ENCODE measurements around the gene PTPN7.
"Not testable (repeated sequence)": the region's sequence is repeated elsewhere in the genome, so short reads cannot be mapped to it uniquely, and the experiment has no call there.

Gene PTPN7

DNA sequence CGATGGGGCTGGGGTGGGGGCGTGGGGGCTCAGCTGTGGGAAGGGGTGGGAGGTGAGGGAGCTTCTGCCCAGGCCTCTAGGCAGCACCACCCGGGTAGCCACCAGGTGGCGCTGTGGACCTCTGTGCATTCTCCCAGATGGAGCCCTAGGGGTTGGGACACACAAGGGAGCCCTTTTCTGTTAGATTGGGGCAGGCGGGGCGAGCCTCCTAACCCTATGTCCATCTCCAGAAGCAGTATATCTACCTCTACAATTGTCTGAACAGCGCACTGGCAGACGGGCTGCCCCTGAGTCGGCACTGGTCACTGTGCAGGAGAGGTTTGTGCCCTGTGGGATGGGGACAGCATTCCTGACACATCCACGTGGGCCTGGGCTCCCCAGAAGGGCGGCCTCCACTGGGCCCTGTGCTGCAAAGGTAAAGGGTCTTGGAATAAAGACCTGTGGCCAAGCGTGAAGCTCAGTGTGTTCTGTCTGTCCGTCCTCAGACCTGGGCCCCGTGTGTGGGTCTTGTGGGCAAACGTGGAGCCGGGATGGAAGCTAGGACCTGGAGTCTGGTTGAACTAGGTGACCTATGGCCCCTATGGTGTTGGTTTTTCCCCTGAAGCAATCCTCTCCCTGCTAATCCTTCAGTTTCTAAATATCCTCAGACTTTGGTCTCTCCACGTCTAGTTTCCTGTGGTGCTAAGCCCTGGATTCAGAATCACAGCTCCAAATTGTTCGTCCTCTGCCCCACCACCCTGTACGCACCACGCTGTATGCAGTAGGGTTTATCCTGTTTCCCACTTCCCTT lies 28.8 kb upstream of the PTPN7 start:
- no peak for DNase-seq

DNA sequence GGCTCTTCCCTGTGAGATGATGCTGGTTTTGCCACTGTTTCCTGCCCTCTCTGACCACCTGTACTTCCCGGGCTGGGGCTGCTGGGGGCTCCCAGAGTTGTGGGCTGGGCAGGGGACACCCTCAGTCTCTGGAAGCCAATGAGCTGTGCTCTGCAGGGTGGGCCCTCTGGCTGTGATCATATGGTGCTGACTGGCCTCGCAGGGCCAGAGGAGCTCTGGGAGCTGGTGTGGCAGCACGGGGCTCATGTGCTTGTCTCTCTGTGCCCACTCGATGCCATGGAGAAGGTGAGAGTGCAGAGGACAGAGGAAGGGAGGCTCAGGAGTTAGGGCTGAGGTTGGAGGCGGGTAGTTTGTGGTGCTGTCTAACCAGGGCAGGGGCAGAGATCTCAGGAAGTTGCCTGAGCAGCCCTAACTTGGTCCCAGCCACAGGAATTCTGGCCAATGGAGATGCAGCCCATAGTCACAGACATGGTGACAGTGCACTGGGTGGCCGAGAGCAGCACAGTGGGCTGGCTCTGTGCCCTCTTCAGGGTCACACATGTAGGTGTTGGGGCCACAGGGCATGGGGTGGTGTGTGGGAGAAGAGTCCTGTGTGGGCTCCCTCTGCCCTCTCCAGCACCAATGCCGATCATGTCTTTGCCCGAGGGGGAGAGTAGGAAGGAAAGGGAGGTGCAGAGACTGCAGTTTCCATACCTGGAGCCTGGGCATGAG lies 27.4 kb upstream of the PTPN7 start:
- DNase-seq = no peak

DNA sequence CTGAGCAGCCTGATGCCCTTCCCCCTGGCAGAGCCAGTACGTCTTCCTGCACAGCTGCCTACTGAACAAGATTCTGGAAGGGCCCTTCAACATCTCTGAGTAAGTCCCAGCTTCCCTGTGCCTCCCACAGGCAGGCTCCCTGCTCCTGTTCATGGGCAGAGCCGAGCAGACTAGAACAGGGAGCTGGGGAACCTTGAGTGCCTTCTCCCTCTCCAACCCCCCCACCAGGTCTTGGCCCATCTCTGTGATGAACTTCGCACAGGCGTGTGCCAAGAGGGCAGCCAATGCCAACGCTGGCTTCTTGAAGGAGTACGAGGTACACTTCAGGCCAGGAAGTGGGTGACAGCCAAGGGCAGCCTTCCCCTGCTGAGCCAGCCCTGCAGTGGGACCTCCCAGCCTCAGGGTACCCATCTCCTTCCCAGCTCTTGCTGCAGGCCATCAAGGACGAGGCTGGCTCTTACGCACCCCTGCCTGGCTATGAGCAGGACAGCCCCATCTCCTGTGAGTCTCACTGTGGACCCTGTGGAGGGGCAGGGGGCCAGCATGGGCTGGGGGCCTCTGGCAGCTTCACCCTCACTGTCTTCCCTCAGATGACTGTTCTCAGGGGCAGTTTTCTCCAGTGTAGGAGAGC lies 26.8 kb upstream of the PTPN7 start:
- no peak for DNase-seq

DNA sequence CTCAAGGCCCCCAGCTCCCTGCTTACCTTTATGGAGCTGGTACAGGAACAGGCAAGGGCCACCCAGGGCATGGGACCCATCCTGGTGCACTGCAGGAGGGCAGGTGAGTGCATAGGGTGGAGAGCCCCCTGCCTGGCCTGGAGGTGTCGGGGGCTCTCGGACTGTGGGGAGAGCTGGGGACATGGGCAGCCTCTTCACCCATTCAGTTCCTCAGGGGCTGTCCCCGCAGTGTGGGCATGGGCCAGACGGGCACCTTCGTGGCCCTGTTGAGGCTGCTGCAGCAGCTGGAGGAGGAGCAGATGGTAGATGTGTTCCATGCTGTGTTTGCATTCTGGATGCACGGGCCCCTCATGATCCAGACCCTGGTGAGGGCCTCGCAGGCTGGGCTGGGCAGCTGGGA lies 25.9 kb upstream of the PTPN7 start:
- no peak for DNase-seq

DNA sequence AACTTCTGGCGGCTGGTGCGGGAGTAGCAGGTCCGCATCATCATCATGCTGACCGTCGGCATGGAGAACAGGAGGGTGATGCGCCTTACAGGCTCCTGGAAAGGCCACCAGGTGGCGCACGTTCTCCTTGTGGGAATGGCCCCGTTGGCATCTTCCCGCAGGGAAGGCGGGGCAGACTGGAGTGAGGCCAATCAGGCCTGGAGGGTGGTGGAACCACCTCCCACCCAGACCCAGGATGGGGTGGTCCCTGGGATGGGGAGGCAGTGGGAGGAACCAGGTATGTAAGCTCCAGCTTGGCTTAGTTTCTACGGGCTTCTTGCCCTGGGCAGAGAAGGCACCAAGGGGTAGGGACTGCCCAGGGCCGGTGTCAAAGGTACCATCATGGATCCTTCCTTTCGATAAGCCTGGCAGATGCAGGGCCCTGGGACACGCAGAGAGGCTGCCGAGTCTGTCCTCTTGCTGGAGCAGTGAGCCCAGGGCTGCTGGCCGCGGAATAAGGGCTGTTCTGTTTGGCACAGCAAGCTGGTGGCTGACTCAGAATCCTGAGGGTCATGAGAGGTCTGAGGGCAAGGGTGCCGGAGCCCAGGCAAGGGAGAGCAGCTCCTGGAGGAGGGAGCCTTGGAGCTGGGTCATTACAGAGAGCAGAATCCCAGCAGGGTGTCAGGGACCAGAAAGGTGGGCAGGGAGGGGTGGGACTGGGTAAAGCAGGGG lies 24.5 kb upstream of the PTPN7 start:
- DNase-seq = peak; percentile 63

DNA sequence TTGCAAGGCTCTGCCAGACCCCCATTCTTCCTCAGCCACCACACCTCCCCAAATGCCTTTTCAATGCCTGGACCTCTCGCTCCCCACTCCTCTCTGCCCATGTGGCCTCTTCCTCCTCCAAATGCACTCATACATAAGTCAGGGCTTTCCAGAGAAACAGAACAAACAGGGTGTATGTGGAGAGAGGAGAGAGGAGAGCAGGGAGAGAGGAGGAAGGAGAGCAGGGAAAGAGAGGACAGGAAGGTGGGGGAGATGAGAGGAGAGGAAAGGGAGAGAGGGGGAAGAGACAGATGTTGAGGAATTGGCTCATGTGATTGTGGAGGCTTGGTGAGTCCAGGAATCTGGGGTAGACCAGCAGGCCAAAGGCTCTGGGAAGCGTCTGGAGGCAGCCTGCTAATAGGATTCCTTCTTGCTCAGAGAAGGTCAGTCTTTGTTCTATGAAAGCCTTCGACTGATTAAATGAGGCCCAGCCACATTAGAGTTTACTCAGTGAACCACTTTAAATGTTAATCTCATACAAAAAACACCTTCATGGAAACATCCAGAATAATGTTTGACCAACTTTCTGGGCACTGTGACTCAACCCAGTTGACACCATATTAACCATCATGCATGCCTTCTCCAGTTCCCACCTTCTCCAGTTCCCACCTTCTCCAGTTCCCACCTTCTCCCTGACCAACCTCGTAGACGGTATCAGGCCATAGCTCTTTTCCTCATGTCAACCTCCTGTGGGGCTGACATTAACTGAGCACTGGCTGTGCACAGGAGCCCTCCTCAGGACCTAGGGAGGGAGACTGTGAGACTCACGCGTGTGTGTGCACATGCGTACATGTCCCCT lies 21.9 kb upstream of the PTPN7 start:
- no peak for DNase-seq

DNA sequence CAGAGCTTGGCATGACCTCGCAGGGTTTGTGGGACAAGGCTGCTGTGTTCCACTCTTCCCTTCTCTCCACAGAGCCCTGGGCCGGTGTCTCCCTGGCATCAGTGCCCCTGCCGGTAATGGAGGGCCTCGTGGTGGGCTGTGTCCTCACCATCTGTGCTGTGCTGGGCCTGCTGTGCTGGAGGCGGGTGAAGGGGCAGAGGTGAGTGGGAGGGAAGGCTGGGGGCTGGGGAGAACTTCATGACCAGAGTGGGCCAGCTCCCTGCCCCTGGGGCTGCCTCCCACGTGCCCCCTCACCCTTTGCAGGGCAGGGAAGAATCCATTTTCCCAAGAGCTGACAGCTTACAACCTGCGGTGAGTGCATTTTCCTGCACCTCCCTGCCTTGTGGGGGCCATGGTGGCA lies 21.2 kb upstream of the PTPN7 start:
- DNase-seq = no peak

DNA sequence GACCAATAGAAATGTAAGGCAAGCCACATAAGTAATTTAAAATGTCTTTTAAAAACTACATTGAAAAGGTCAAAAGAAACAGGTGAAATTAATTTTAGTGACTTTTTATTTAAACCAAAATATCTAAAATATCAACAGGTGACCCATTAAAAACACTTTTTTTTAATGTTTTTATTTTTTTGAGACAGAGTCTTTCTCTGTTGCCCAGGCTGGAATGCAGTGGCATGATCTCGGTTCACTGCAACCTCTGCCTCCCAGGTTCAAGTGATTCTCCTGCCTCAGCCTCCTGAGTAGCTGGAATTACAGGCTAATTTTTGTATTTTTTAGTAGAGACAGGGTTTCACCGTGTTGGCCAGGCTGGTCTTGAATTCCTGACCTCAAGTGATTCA lies 20.3 kb upstream of the PTPN7 start:
- DNase-seq = not testable (repeated sequence)

DNA sequence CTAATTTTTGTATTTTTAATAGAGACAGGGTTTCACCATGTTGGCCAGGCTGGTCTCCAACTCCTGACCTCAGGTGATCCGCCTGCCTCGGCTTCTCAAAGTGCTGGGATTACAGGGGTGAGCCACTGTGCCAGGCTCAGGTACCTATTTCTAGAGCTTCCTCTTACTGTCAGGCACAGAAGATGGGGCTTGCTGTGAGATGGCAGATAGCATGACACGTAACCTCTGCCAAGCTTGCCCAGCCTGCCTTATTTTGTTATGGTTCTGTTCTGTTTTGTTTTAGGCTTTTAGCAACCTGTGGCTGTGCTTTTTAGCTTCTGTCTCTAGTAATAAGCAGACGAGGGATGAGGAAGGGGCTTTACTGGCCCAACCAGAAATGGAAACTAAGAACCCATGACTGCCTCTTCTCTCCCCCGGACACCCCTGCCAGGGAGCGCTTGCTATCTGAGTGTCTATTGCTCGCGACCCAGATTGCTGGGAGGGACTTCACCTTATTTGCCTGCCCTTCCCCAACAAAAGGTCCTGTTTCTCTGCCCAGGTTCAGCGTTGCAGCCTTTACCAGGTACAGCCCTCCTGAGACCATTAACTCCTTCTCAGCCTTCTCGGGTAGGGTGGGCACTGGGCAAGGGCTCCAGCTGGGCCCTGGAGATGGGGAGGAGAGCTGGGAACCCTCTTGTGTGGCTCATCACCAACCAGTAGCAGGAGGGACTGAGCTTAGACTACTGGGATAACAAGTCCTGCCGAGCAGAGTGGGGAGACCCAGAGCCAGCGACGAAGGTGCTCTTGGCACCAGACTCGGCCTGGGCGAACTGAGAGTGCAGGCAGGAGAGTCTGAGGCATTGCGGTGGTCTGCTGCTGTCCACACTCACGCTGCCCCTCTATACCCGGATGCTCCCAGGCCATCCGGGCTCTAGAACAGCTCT lies 19.7 kb upstream of the PTPN7 start:
- no peak for DNase-seq

DNA sequence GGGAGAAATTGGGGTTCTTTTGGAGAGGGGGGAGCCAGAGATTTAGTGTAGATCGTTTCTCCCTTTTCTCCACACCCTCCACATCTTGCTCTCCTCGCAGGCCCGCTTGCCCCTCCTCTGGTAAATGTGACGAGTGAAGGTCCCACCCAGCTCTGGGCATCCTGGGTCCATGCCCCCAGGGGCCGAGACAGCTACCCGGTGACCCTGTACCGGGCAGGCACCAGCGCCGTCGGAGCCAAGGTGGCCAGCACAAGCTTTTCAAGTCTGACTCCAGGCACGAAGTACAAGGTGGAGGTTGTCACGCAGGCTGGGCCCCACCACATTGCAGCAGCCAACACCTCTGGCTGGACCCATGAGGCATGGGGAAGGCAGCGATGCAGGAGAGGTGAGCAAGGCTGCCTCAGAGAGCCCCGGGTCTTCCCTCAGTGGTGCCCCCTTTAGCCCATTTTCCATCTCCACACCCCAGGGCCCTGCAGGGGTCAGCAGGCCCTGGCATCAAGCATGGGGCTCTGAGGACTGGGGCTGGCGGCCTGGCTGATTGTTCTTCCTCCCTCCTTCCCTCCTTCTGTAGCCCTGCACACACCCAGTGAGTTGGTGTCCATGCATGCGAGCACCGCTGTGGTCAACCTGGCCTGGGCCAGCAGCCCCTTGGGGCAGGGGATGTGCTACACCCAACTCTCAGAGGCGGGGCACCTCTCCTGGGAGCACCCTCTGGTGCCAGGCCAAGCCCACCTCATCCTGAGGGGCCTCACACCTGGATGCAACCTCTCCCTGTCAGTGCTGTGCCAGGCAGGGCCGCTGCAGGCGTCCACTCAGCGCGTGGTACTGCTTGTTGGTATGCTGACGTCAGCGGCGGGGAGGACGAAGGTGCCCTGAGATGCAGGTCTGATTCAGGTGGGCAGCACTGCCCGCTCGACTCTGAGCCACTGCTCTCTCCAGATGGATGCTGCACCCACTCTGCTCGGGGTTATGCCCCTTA lies 16.8 kb upstream of the PTPN7 start:
- no peak for DNase-seq

DNA sequence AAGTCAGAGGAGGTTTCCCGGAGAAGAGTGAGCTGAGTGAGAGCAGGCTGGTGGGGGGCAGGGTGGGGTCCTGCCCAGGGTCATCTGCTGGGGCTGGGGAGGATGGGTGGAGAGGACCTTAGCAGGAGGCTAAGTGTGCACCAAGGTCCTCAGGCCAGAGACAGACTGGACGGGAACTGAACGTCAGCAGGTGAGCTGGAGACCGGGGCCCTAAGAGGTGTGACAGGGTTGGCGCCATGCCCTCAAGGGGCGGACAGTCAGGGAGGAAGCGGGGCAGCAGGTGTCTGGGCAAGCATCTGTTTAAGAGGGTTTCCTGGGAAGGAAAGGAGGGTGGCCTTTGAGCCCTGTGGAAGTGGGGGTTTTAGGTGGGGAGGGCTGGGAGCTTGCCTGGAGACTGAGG lies 13.6 kb upstream of the PTPN7 start:
- no peak for DNase-seq

DNA sequence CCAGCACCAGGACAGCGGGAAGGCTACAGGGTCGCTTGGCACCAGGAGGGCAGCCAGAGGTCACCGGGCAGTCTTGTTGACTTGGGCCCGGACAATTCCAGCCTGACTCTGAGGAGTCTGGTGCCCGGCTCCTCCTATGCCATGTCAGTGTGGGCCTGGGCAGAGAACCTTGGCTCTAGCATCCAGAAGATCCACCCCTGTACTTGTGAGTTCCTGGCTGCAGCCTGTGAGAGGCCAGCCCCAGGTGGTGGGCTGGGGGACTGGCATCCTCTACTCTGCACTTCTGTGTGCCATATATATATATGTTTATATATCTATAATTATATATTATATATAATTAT lies 11.6 kb upstream of the PTPN7 start:
- no peak for DNase-seq

DNA sequence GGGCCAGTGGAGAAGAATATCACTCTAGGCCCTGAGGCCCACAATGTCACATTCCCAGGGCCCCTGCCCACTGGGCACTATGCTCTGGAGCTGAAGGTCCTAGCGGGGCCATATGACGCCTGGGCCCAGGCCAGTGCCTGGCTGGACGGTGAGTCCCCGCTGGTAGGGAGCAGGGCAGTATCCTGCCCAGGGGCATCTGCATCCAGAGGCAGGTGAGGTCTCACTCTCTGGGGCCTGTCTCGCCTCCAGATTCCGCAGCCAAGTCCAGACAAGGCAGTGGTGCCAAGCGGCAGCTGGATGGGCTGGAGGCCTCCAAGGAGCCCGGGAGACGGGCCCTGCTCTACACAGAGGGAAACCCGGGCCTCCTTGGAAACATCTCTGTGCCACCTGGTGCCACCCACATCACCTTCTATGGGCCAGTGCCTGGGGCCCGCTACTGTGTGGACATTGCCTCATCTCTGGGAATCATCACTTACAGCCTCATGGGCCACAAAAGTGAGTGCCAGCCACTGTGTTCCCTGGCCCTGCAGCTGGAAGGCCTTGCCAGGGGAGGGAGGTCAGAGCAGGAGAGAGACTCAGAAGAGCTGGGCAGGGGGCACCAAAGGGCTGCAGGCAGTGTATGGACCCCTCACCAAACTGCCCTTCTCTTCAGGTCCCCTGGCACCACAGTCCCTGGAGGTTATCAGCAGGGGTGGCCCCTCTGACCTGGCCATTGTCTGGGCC lies 11.1 kb upstream of the PTPN7 start:
- no peak for DNase-seq

DNA sequence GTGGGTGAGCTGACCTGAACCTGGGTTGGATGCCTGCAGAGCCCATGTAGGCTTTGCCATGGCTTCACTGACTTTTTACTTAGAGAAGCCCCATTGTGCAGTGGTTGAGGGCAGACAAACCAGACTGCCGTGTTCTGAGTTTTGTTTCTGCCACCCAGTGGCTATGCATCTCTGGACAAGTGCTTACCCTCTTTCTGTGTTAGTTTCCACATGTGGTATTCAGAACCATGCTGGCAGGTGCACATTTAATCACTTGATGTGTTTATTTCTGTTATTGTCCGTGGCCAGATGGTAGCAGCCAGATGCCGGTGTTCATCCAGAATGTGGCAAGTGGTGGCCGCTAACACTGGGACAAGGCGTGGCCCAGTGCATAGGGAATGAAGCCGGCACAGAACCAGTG lies 10.3 kb upstream of the PTPN7 start:
- no peak for DNase-seq

DNA sequence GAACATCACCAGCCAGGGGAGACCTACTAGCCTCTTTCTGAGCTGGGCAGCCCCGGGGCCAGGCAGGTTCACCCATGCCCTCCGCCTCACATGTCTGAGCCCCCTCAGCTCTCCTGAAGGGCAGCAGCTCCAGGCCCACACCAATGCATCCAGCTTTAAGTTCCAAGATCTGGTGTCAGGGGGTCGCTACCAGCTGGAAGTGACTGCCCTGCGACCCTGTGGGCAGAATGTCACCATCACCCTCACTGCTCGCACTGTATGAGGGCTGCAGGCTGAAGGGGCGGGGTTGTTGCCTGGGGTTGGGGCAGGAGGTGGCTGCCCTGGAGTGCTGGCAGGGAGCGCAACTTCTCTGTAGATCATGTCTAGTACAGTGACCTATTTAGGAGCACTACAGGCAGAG lies 8.5 kb upstream of the PTPN7 start:
- DNase-seq = no peak

DNA sequence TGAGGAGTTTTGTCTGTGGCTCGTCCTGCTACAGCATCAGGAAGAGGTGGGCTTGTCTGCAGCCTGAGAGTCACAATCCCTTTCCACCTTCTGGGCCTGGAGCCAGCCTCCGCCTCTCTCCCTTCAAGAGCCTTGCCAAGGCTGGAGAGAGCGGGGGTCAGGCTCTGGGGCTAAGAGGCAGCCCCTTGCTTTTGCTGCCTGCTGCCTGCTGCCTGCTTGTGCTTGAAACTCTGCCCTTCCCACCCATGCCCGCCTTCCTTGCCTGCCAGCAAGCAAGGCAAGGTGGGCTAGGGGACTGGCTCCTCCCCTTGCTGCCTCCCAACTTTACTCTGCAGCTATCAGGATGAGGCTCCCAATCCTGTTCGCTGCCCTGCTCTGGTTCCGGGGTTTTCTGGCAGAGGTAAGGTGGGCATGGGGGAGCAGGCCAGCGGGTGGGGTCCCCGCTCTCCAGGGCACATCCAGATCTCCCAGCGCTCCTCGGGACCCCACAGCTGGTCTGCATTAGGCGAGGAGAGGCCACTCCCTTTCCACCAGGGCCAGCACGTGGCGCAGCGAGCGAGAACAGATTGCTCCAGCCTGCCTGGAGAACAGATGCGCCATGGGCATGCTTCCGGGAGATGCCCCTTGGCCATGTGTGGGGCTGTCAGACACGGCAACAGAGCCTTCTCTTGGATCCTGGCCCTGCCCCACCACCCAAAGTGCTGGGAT lies 7.5 kb upstream of the PTPN7 start:
- DNase-seq = peak; percentile 61

DNA sequence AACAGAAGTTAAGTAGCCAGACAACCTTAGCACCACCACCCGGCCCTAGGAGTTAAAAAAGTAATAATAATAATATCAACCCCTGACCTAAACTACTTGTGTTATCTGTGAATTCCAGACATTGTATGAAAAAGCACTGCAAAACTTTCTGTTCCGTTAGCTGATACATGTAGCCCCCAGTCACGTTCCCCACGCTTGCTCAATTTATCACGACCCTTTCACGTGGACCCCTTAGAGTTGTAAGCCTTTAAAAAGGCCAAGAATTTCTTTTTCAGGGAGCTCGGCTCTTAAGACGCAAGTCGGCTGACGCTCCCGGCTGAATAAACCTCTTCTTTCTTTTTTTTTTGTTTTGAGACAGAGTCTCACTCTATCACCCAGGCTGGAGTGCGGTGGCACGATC lies 6.7 kb upstream of the PTPN7 start:
- DNase-seq = not testable (repeated sequence)

DNA sequence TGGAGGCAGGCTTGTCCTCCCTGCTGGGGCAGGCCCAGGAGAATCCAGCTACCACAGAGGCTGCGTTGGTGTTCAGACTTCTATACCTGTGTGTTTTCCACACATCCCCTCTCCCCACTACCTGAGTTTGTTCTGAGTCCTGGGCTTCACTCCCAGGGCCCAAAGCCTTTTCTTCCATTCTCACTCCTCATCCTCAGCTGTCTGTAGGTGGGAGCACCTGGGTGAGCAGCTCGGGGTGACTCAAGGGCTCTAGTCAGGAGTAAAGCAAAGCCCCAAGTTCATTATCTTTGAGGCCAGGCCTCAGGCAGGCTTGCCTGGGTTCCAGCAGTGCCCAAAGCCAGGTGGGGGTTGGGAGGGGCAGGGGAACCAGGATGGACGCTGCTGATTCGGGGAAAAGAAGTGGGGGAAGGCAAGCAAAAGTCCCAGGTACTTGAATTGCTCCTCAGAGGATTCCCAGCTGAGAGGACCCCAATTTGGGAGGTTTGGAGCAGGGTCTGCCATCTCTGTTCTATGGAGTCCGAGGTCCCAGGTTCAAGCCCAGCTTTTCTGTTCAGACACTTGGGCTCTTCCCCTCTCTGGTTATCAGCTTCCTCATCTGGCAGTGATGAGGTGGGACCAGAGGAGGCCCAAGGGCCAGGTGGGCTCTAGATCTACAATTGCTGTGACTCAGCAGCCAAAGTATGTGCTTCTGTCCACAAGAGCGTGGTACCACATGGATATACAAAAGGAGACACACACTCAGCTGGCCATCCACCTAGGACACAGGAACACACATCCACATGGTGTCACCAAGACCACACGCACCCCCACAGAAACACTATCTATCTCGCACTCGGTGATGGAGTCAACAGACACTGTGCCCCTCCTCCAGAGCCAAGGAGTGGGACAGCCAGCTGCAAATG lies 5.8 kb upstream of the PTPN7 start:
- no peak for DNase-seq
